Loucy (cell line): ENCODE measurements around the gene IGSF8.

Experiments
- H2AFZ ChIP-seq: fragments of 200-600 bp; sonication (generic); 2 replicates; pipeline ENCODE4 v1.6.0; 2016; ENCODE audit warnings: antibody characterized with exemption, mild to moderate bottlenecking, low read length, moderate library complexity
- H3F3A ChIP-seq: fragments of 200-600 bp; 2 replicates; pipeline ENCODE4 v1.6.0; 2016; ENCODE audit warnings: antibody characterized with exemption, low read depth, mild to moderate bottlenecking
- H3K27me3 ChIP-seq: fragments of 200-600 bp; sonication (generic); 2 replicates; pipeline ENCODE4 v1.6.1; 2014; ENCODE audit warnings: low read length, mild to moderate bottlenecking; ENCODE audit not compliant: insufficient read depth, poor library complexity, severe bottlenecking
- H3K36me3 ChIP-seq: fragments of 200-600 bp; sonication (generic); 2 replicates; pipeline ENCODE4 v1.6.1; 2016; ENCODE audit warnings: low read length; ENCODE audit not compliant: insufficient read depth
- H3K4me1 ChIP-seq: fragments of 200-600 bp; sonication (generic); 2 replicates; pipeline ENCODE4 v1.5.1; 2014; ENCODE audit warnings: low read length, mild to moderate bottlenecking; ENCODE audit not compliant: insufficient read depth, poor library complexity, severe bottlenecking
- H3K4me2 ChIP-seq: fragments of 200-600 bp; sonication (generic); 2 replicates; pipeline ENCODE4 v1.6.0; 2014; ENCODE audit warnings: antibody characterized with exemption, low read length, low read depth, mild to moderate bottlenecking; ENCODE audit not compliant: poor library complexity, severe bottlenecking
- H3K4me3 ChIP-seq: fragments of 200-600 bp; sonication (generic); 2 replicates; pipeline ENCODE4 v1.5.1; 2014; ENCODE audit warnings: low read length, mild to moderate bottlenecking, mixed read lengths; ENCODE audit not compliant: poor library complexity, severe bottlenecking
- H3K79me2 ChIP-seq: fragments of 200-600 bp; sonication (generic); 2 replicates; pipeline ENCODE4 v1.6.1; 2014; ENCODE audit warnings: low read length; ENCODE audit not compliant: insufficient read depth
- H3K9ac ChIP-seq: fragments of 200-600 bp; sonication (generic); 2 replicates; pipeline ENCODE4 v1.6.0; 2014; ENCODE audit warnings: mild to moderate bottlenecking, low read depth, low read length, moderate library complexity; ENCODE audit not compliant: poor library complexity, severe bottlenecking
- H3K9me2 ChIP-seq: fragments of 200-600 bp; sonication (generic); replicated peaks from 2 replicates; pipeline ENCODE4 v1.6.1; 2016; ENCODE audit warnings: low read depth, low read length, mixed read lengths
- H3K9me3 ChIP-seq: fragments of 200-600 bp; sonication (generic); 2 replicates; pipeline ENCODE4 v1.6.1; 2014; ENCODE audit warnings: mild to moderate bottlenecking, antibody characterized with exemption, low read length, low read depth; ENCODE audit not compliant: insufficient read depth
- H4K20me1 ChIP-seq: fragments of 200-600 bp; sonication (generic); 2 replicates; pipeline ENCODE4 v1.6.0; 2014; ENCODE audit warnings: antibody characterized with exemption, low read length, mild to moderate bottlenecking; ENCODE audit not compliant: insufficient read depth, poor library complexity, severe bottlenecking
- EZH2phosphoT487 ChIP-seq: fragments of 200-600 bp; IDR thresholded peaks from 2 replicates; pipeline ENCODE4 v1.6.1; 2018; ENCODE audit warnings: antibody characterized with exemption, mild to moderate bottlenecking, moderate library complexity, borderline replicate concordance
- TF ChIP-seq, protein P1 (sequence below): fragments of 200-600 bp; sonication (generic); conservative IDR thresholded peaks from 2 replicates; pipeline ENCODE4 v1.5.1; 2014; ENCODE audit warnings: mild to moderate bottlenecking, antibody characterized with exemption, low read length

The IGSF8 gene

GRCh38 chr1:160124705-160125478 is 26.5 kb upstream of the IGSF8 start:
- H3K9me2 ChIP-seq = no peaks in the 10 kb centered on the region
- H3K9ac ChIP-seq = no peak overlapping the region
- H3F3A ChIP-seq = no peaks in the 10 kb centered on the region
- H3K4me1 ChIP-seq = no peaks in the 10 kb centered on the region
- no peaks in the 10 kb centered on the region for H3K79me2 ChIP-seq
- no peak overlapping the region for H2AFZ ChIP-seq
- no peaks in the 10 kb centered on the region for H3K36me3 ChIP-seq
- no peak overlapping the region for H3K4me3 ChIP-seq
- TF ChIP-seq, protein P1, sequence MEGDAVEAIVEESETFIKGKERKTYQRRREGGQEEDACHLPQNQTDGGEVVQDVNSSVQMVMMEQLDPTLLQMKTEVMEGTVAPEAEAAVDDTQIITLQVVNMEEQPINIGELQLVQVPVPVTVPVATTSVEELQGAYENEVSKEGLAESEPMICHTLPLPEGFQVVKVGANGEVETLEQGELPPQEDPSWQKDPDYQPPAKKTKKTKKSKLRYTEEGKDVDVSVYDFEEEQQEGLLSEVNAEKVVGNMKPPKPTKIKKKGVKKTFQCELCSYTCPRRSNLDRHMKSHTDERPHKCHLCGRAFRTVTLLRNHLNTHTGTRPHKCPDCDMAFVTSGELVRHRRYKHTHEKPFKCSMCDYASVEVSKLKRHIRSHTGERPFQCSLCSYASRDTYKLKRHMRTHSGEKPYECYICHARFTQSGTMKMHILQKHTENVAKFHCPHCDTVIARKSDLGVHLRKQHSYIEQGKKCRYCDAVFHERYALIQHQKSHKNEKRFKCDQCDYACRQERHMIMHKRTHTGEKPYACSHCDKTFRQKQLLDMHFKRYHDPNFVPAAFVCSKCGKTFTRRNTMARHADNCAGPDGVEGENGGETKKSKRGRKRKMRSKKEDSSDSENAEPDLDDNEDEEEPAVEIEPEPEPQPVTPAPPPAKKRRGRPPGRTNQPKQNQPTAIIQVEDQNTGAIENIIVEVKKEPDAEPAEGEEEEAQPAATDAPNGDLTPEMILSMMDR = no peak
- no peak for TF ChIP-seq EZH2phosphoT487
- H4K20me1 ChIP-seq = no peaks in the 10 kb centered on the region
- no peak overlapping the region for H3K4me2 ChIP-seq
- no peaks in the 10 kb centered on the region for H3K9me3 ChIP-seq
- H3K27me3 ChIP-seq = no peaks in the 10 kb centered on the region

DNA sequence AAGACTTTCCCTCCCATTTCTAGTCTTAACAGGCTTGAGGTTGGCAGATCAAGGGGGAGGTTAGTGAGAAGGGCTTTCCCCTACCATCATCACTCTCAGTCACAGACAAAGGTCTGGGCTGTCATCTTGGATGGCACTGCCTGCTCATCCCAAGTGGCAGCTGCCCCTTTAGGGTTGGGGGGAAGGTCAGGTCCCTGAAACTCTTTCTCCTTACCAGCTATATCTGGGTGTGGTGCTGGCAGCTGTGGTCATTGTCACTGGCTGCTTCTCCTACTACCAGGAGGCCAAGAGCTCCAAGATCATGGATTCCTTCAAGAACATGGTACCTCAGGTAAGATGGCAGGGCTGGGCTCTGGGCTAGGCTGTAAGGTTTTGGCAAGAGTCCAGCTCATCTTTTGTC is 25.3 kb upstream of the IGSF8 start:
- Histone ChIP-seq H3K4me1 (no peaks in the 10 kb centered on the region), H3K4me3 (no peak overlapping the region), H3F3A (no peaks in the 10 kb centered on the region), H4K20me1 (no peaks in the 10 kb centered on the region), H3K4me2 (no peak overlapping the region), H3K9me3 (no peaks in the 10 kb centered on the region), H3K36me3 (no peaks in the 10 kb centered on the region), H3K27me3 (no peaks in the 10 kb centered on the region), H2AFZ (no peak overlapping the region), H3K9me2 (no peaks in the 10 kb centered on the region), H3K79me2 (no peaks in the 10 kb centered on the region), H3K9ac (no peak overlapping the region)
- no peak for TF ChIP-seq EZH2phosphoT487
- TF ChIP-seq, protein P1 = no peak

DNA sequence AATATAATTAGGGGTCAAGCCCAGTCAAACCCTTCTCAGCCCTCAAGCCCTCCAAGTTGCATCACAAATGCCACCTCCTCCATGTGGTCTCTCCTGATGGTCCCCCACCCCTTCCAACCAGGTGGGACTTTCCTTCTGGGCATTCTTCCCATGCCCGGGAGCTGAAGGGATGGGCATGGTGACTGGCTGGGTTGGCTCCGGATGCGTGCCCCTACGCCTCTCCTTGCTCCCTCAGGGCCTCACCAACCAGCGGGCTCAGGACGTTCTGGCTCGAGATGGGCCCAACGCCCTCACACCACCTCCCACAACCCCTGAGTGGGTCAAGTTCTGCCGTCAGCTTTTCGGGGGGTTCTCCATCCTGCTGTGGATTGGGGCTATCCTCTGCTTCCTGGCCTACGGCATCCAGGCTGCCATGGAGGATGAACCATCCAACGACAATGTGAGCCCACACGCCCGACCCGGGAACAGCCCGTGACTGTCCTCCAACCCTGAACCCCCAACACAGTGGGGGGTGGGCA is 24.6 kb upstream of the IGSF8 start:
- no peaks in the 10 kb centered on the region for H3K27me3 ChIP-seq
- TF ChIP-seq, protein P1 = no peak
- TF ChIP-seq EZH2phosphoT487 = no peak
- no peaks in the 10 kb centered on the region for H3K9me3 ChIP-seq
- H3K79me2 ChIP-seq = no peaks in the 10 kb centered on the region
- no peaks in the 10 kb centered on the region for H3K36me3 ChIP-seq
- no peak overlapping the region for H3K9ac ChIP-seq
- H4K20me1 ChIP-seq = no peaks in the 10 kb centered on the region
- H3K9me2 ChIP-seq = no peaks in the 10 kb centered on the region
- no peaks in the 10 kb centered on the region for H3F3A ChIP-seq
- H2AFZ ChIP-seq = no peak overlapping the region
- H3K4me2 ChIP-seq = no peak overlapping the region
- H3K4me3 ChIP-seq = no peak overlapping the region
- no peaks in the 10 kb centered on the region for H3K4me1 ChIP-seq
